Measurements from ENCODE around the gene DMBX1.

Gene DMBX1

DNA sequence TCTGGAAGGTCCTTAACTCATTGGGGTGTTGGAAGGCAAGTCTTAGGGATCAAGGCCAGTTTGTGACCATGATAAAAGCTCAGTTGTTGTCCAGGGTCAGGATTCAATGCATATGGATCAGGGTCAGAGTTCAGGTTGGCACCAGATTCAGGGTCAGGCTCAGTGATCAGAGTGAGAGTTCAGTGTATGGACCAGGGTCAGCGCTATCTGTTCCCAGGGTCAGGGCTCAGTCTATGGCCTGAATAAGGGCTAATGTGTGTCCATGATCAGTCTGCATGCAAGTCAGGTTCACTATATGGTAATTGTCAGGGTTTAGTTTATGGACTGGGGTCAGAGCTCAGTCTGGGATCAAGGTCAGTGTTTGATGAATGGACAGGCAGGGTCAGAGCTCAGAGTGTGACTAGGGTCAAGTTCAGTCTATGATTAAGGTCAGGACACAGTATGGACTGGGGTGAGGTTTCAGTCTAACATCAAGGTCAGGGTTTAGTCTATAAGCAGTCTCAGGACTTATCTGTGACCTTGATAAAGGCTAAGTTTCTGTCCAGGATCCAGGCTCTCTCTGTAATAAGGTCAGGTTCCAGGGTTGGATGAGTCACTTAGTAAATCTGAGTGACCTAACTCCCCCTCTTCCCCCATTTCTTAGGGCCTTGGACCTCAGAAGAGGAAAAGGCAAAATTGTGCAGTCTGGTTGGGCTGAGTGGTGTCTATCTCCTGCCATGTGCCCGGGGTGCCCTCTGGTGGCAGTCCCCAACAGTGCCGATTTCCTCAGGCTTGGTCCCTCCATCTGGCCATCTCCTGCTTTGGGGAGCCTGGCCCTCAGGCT, 38.0 kb downstream of the DMBX1 start:
- H3K36me3 Mint-ChIP-seq (ENCODE audit: low read depth) = no peaks in the 10 kb centered on the region
- H3K27me3 Mint-ChIP-seq = peaks cover 46% of the 10 kb centered on the region
- no peaks in the 10 kb centered on the region for H3K9me3 Mint-ChIP-seq
- H3K4me1 Mint-ChIP-seq = peaks cover 18% of the 10 kb centered on the region
- no peak overlapping the region for H3K27ac Mint-ChIP-seq
- DNase-seq = peak; percentile 82
- H3K4me3 Mint-ChIP-seq = no peak overlapping the region
- peak; percentile 46 for ATAC-seq

GRCh38 chr1:46528297-46528955, 38.8 kb downstream of the DMBX1 start:
- peaks cover 46% of the 10 kb centered on the region for H3K27me3 Mint-ChIP-seq

DNA sequence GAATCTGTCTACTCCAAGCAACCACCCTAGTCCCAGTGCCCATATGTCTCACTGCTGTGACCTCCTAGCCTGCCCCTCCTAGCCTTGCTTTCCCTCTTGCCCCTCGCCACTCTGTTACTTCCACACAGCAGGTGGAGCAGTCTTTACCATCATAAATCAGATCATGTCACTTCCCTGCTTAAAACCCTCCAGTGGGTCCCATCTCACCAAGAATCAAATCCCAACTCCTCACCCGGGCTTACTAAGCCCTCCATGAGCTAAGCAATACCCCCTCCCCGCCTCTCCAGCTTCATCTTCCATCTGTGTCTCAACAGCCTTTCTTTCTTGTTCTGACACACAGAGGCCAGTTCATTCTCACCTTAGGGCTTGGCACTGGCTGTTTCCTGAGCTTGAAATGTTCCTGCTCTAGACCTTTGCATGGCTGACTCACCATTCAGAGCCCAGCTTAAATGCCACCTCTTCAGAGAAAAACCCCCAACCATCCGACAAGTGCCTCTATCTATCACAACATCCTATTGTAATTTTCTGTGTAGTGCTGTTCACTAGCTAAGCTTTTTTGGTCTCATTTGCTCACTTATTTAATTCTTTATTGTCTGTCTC, 39.5 kb downstream of the DMBX1 start:
- no peak overlapping the region for H3K4me3 Mint-ChIP-seq
- ATAC-seq = peak; percentile 48
- H3K27ac Mint-ChIP-seq = no peak overlapping the region
- H3K9me3 Mint-ChIP-seq = no peaks in the 10 kb centered on the region
- peaks cover 22% of the 10 kb centered on the region for H3K4me1 Mint-ChIP-seq
- DNase-seq = no peak
- H3K36me3 Mint-ChIP-seq (ENCODE audit: low read depth) = no peaks in the 10 kb centered on the region
- peaks cover 43% of the 10 kb centered on the region for H3K27me3 Mint-ChIP-seq

More at GRCh38 chr1:46528297-46528955, 38.8 kb downstream of the DMBX1 start:
- no peak for ATAC-seq
- Mint-ChIP-seq H3K36me3 (ENCODE audit: low read depth) (no peaks in the 10 kb centered on the region), H3K4me3 (no peak overlapping the region), H3K9me3 (no peaks in the 10 kb centered on the region), H3K27ac (no peak overlapping the region), H3K4me1 (peaks cover 18% of the 10 kb centered on the region)
- DNase-seq = no peak

GRCh38 chr1:46530311-46530710, 40.7 kb downstream of the DMBX1 start:
- H3K27me3 Mint-ChIP-seq = peaks cover 44% of the 10 kb centered on the region
- no peak overlapping the region for H3K4me3 Mint-ChIP-seq
- DNase-seq (no peak), ATAC-seq (no peak)
- H3K36me3 Mint-ChIP-seq (ENCODE audit: low read depth) = no peaks in the 10 kb centered on the region
- no peak overlapping the region for H3K27ac Mint-ChIP-seq
- H3K4me1 Mint-ChIP-seq = peaks cover 22% of the 10 kb centered on the region
- no peaks in the 10 kb centered on the region for H3K9me3 Mint-ChIP-seq

DNA sequence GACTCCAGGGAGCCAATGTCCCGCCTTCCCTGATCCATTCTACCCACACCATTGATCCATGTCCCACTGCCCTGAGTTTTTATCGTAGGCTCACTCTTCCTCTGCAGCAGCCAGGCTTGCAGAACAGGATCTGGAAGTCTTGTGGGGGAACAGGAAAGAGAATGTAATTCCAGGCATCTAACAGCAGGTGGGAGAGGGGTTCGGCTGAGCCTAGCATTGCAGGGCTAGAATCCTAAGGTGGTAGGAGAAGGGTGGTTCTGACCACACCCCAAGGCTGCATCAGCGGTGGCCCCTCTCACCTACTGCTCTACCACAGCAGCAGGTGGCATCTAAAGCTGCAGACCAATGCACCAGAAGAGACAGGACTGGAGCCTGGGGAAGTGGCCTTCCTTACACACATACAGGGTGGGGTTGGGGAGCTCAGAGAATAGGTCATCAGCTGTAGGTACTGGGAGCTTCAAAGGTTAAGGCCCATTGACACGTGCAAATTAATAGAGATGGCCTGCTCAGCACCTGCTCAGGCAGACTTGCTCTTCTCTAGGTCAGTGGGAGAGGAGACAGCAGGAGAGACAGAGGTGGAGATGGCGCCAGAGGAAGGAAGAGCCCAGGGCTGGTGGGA, 41.3 kb downstream of the DMBX1 start:
- peaks cover 22% of the 10 kb centered on the region for H3K4me1 Mint-ChIP-seq
- DNase-seq (no peak), ATAC-seq (no peak)
- peaks cover 41% of the 10 kb centered on the region for H3K27me3 Mint-ChIP-seq
- H3K4me3 Mint-ChIP-seq = no peak overlapping the region
- H3K27ac Mint-ChIP-seq = no peak overlapping the region
- H3K9me3 Mint-ChIP-seq = no peaks in the 10 kb centered on the region
- no peaks in the 10 kb centered on the region for H3K36me3 Mint-ChIP-seq (ENCODE audit: low read depth)

DNA sequence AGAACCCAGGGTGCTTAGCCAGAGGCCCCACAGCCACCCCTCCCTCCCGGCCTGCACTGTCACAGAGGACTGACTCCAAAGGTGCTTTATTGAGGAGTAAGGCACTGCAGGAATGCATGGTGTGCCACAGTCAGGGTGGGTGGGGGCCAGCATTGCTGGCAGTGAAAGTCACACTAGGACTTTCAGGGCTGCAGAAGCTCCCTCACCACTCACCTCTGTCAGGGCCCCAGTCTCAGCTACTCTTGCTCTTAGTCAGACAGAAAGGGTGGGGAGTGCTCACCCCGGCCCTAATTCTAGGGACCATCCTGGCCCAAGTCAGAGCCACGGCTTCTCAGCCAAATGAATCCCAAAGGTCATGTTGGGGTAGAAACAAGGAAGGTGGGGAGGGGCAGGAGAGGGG, 42.5 kb downstream of the DMBX1 start:
- DNase-seq (no peak), ATAC-seq (peak; percentile 25)
- no peak overlapping the region for H3K27ac Mint-ChIP-seq
- H3K4me3 Mint-ChIP-seq = no peak overlapping the region
- H3K9me3 Mint-ChIP-seq = no peaks in the 10 kb centered on the region
- no peaks in the 10 kb centered on the region for H3K36me3 Mint-ChIP-seq (ENCODE audit: low read depth)
- H3K4me1 Mint-ChIP-seq = peaks cover 22% of the 10 kb centered on the region
- H3K27me3 Mint-ChIP-seq = peaks cover 42% of the 10 kb centered on the region

GRCh38 chr1:46532498-46533178, 43.0 kb downstream of the DMBX1 start:
- ATAC-seq = peak; percentile 62
- Mint-ChIP-seq H3K36me3 (ENCODE audit: low read depth) (no peaks in the 10 kb centered on the region), H3K27me3 (peaks cover 38% of the 10 kb centered on the region), H3K4me3 (no peak overlapping the region), H3K4me1 (peaks cover 22% of the 10 kb centered on the region), H3K27ac (no peak overlapping the region), H3K9me3 (no peaks in the 10 kb centered on the region)
- peak; percentile 82 for DNase-seq

- peak; percentile 53 for ATAC-seq
- no peak overlapping the region for H3K27ac Mint-ChIP-seq
- peak; percentile 38 for DNase-seq
- peak overlapping the region; percentile 69 for H3K4me3 Mint-ChIP-seq
- H3K9me3 Mint-ChIP-seq = no peaks in the 10 kb centered on the region
- peaks cover 21% of the 10 kb centered on the region for H3K4me1 Mint-ChIP-seq
- peaks cover 33% of the 10 kb centered on the region for H3K27me3 Mint-ChIP-seq
- no peaks in the 10 kb centered on the region for H3K36me3 Mint-ChIP-seq (ENCODE audit: low read depth)
Measured at GRCh38 chr1:46533179-46533864, 43.7 kb downstream of the DMBX1 start.

DNA sequence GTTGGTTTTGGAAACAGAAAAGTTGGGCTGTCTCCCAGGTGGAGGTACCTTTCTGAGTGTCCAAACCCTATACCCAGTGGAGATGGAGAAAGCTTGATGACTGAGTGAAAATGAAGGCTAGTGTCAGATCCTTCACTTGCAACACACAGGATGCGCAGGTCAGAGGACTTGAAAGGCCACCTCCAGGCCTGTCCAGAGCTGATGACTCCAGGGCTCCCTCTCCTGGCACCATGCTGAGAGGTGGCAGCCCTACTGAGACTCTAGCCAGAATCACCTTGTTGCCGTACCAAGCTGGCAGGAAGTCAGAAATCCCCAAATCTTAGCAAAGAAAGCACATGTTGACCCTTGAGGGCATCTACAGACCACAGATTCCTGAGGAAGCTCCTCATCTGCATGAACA, 45.4 kb downstream of the DMBX1 start:
- Mint-ChIP-seq H3K9me3 (no peaks in the 10 kb centered on the region), H3K27me3 (peaks cover 23% of the 10 kb centered on the region), H3K36me3 (ENCODE audit: low read depth) (no peaks in the 10 kb centered on the region), H3K27ac (no peak overlapping the region), H3K4me3 (no peak overlapping the region), H3K4me1 (peaks cover 9% of the 10 kb centered on the region)
- DNase-seq (peak; percentile 41), ATAC-seq (no peak)

DNA sequence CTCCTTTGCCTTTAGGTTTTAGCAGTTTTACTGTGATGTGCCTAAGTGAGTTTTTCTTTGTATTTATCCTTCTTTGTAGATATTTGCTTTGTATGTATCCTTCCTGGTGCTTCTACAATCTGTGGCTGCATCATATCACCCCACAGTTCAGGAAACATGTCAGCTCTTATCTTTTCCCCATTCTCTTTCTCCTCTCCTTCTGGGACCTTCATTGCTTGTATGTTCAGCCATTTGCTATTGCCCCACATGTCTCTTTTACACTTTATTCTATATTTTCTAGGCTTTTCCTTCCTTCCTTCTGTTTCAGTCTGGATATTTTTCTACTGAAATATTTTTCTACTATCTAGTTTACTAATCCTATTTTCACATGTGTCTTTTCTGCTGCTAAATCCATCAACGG, 46.9 kb downstream of the DMBX1 start:
- H3K36me3 Mint-ChIP-seq (ENCODE audit: low read depth) = no peaks in the 10 kb centered on the region
- no peak for DNase-seq
- H3K27ac Mint-ChIP-seq = no peak overlapping the region
- H3K4me1 Mint-ChIP-seq = peaks cover 9% of the 10 kb centered on the region
- H3K27me3 Mint-ChIP-seq = peaks cover 19% of the 10 kb centered on the region
- no peak overlapping the region for H3K4me3 Mint-ChIP-seq
- no peaks in the 10 kb centered on the region for H3K9me3 Mint-ChIP-seq
- ATAC-seq = no peak

GRCh38 chr1:46537651-46538050, 48.0 kb downstream of the DMBX1 start:
- ATAC-seq = no peak
- H3K4me1 Mint-ChIP-seq = peaks cover 4% of the 10 kb centered on the region
- peaks cover 18% of the 10 kb centered on the region for H3K27me3 Mint-ChIP-seq
- no peak overlapping the region for H3K4me3 Mint-ChIP-seq
- no peak for DNase-seq
- H3K27ac Mint-ChIP-seq = no peak overlapping the region
- H3K36me3 Mint-ChIP-seq (ENCODE audit: low read depth) = no peaks in the 10 kb centered on the region
- no peaks in the 10 kb centered on the region for H3K9me3 Mint-ChIP-seq

DNA sequence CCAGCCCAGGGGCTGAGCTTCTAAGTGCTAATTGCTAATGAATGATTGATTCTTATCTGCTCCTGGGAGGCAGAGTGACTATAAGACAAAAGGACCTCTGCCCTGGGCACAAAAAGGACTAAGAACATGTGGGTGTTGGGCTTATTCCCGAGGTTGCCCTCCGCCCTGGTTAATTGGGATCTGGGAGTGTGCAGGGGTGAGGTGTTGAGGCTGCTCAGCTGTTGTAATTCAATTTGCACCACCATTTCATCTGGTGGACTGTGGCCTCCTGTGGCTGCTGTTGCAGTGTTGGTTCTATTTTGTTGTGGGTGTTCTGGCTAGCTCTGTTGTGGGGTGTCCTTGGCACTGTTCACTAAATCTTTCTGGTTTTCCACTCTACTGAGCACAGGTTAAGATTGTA, 48.5 kb downstream of the DMBX1 start:
- H3K9me3 Mint-ChIP-seq = no peaks in the 10 kb centered on the region
- no peak overlapping the region for H3K4me3 Mint-ChIP-seq
- H3K27ac Mint-ChIP-seq = no peak overlapping the region
- H3K27me3 Mint-ChIP-seq = peaks cover 23% of the 10 kb centered on the region
- ATAC-seq (no peak), DNase-seq (no peak)
- no peaks in the 10 kb centered on the region for H3K36me3 Mint-ChIP-seq (ENCODE audit: low read depth)
- peaks cover 4% of the 10 kb centered on the region for H3K4me1 Mint-ChIP-seq

All from activated naive CD8-positive, alpha-beta T cell treated with anti-CD3 and anti-CD28 coated beads, Interleukin-2, amount 50 U/mL, for 24 hours (primary cell).